SU-DHL-6 (cell line): ENCODE results near the gene DIPK1B.

Experiments used
- CTCF ChIP-seq: fragments of 200-600 bp; sonication (generic); IDR thresholded peaks from one replicate; pipeline ENCODE4 v1.5.1; 2017; ENCODE audit warnings: antibody characterized with exemption, mild to moderate bottlenecking, low read length, moderate library complexity; ENCODE audit not compliant: insufficient read depth, poor library complexity, severe bottlenecking
- EZH2phosphoT487 ChIP-seq: fragments of 200-600 bp; sonication (generic), shearing (Covaris generic); conservative IDR thresholded peaks from 2 replicates; pipeline ENCODE4 v1.6.1; 2018; ENCODE audit warnings: mild to moderate bottlenecking, antibody characterized with exemption, low read length, moderate library complexity, mixed read lengths

GRCh38 chr9:136685216-136685615 lies 27.2 kb upstream of the DIPK1B start:
- TF ChIP-seq EZH2phosphoT487 (no peak), CTCF (no peak)
